Activated naive CD8-positive, alpha-beta T cell treated with anti-CD3 and anti-CD28 coated beads, Interleukin-2, amount 50 U/mL, for 24 hours (primary cell): ENCODE data around the gene BPI.
"Not testable (repeated sequence)": the region's sequence is repeated elsewhere in the genome, so short reads cannot be mapped to it uniquely, and the experiment has no call there.

Experiments
- ATAC-seq: fragments of 150-1000 bp; cut with Tn5 transposase; one replicate; pipeline ENCODE4 v1.10.0; 2021
- DNase-seq: peaks from one replicate; pipeline ENCODE4 v3.0.0; 2021
- H3K27ac Mint-ChIP-seq: one replicate; pipeline ENCODE4 v1.8.0; 2021; ENCODE audit warnings: mild to moderate bottlenecking, mixed read lengths
- H3K27me3 Mint-ChIP-seq: one replicate; pipeline ENCODE4 v1.8.0; 2021; ENCODE audit warnings: mixed read lengths
- H3K36me3 Mint-ChIP-seq: one replicate; pipeline ENCODE4 v1.8.0; 2021; ENCODE audit warnings: low read depth, mixed read lengths
- H3K4me1 Mint-ChIP-seq: one replicate; pipeline ENCODE4 v1.8.0; 2021; ENCODE audit warnings: mixed read lengths
- H3K4me3 Mint-ChIP-seq: one replicate; pipeline ENCODE4 v1.8.0; 2021; ENCODE audit warnings: mild to moderate bottlenecking, moderate library complexity, mixed read lengths
- H3K9me3 Mint-ChIP-seq: one replicate; pipeline ENCODE4 v1.8.0; 2021; ENCODE audit warnings: mixed read lengths

Gene BPI

DNA sequence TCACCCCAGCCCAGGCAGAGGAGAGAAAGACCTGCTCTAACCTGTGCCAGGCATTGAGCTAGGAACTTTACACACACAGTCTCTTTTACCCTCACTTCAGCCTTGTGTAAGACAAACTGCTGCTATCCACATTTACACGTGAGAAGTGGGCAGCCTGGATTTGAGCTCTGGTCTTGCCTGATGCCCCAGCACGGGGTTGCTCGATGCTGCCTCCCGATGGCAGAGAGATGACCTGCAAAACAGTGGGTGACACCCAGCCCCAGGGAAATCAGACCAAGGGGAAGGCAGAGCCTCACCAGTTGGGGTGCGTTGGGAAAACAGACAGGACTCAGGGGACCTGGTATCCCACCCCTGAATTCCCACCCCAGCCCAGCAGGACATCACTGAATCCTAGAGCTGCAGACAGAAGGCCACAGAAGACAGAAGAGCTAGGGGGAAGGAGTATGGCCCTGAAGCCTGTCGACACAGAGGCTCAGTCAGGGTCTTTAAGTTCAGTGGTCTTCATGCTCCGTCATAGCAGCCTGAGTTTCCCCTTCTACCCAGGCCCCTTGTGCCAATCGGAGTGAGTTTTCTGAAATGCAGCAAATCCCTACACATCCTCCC is 990 bp downstream of the BPI start:
- Mint-ChIP-seq H3K27ac (no peak overlapping the region), H3K27me3 (peaks cover 53% of the 10 kb centered on the region), H3K4me3 (no peak overlapping the region), H3K36me3 (no peaks in the 10 kb centered on the region), H3K9me3 (no peaks in the 10 kb centered on the region), H3K4me1 (peaks cover 11% of the 10 kb centered on the region)
- ATAC-seq, result no peak
- DNase-seq, result peak; percentile 45

DNA sequence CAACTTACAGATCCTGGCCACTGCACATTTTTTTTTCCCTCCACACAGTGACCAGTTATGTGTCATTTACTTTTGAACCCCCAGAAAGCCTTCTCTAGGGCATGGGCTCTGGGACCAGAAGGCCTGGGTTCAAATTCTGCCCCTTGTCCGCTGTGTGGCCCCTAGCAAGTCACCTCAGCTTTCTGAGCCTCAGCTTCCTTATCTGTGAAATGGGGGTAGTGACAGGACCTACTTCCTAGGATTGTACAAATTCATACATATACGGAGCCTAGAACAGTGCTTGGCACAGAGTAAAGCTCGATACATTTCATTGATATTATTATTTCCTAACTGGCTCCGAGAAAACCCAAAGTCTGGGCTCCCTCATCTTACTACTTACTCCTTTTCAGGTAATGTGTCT is 1.6 kb downstream of the BPI start:
- no peak overlapping the region for H3K27ac Mint-ChIP-seq
- ATAC-seq, result no peak
- DNase-seq, result no peak
- no peaks in the 10 kb centered on the region for H3K9me3 Mint-ChIP-seq
- peaks cover 55% of the 10 kb centered on the region for H3K27me3 Mint-ChIP-seq
- no peaks in the 10 kb centered on the region for H3K36me3 Mint-ChIP-seq
- no peak overlapping the region for H3K4me3 Mint-ChIP-seq
- peaks cover 11% of the 10 kb centered on the region for H3K4me1 Mint-ChIP-seq

DNA sequence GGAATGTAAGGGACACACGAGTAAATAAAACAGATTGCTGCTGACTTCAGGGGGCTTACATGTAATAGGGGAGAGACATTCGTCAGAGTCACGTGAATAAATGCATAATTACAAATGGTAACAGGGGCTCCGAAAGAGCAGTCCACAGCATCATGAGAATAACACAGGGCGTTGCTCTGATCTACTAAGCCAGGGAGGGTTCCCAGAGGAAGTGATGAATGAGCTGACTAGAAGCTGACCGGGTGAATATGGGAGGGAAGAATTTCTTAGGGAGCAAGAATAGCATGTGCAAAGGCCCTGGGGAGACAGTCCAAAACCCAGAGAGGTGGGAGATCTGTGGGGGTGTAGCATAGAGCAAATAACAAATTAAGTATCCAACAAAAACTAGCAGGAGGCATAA is 2.4 kb downstream of the BPI start:
- DNase-seq, result no peak
- no peaks in the 10 kb centered on the region for H3K36me3 Mint-ChIP-seq
- H3K27me3 Mint-ChIP-seq, result peaks cover 58% of the 10 kb centered on the region
- H3K4me1 Mint-ChIP-seq, result peaks cover 11% of the 10 kb centered on the region
- no peaks in the 10 kb centered on the region for H3K9me3 Mint-ChIP-seq
- no peak overlapping the region for H3K4me3 Mint-ChIP-seq
- ATAC-seq, result no peak
- H3K27ac Mint-ChIP-seq, result no peak overlapping the region

DNA sequence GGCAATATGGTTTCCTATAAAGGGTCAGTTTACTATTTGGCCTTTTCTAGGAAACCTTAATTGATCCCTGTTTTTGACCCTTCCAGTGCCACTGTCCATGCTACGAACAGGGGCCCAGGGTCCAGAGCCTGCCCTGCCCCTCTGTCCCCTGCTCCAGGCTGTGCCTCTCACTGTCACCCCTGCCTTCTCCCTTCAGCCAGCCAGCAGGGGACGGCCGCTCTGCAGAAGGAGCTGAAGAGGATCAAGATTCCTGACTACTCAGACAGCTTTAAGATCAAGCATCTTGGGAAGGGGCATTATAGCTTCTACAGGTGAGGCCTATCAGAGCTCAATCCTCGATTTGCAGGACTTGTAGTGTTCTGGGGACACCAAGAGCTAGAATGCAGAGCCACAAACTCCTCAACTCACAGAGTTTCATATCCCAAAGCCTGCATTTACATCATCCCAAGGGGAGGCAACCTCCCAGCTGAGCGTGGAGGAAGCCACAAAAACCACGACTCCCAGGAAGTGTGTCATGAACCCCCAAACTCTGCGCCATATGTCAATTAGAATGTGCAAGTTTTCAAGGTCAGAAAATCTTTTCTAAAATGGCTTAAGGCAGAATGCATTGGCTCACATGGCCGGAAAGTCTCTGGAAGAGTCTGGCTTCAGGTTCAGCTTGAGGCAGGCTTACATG is 3.6 kb downstream of the BPI start:
- DNase-seq, result no peak

DNA sequence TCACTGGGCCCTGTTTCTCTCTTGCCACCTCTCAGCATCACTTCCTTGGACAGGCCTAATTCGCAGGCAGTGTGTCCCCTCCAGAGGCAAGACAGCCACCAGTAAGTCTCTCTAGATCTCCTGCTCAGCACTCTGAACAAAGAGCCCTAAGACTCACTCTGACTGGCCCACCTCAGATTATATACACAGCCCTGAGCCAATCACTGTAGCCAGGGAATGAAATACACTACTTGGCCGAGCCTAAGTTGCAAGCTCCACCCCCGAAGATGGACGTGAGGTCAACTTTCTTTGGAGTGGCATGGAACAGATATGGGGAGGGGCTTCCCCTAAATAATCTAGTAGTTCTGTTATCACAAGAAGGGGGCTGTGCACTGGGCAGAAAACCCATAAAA is 4.1 kb downstream of the BPI start:
- Mint-ChIP-seq H3K27me3 (peaks cover 52% of the 10 kb centered on the region), H3K27ac (no peak overlapping the region)
- no peak for ATAC-seq

More for the DNA sequence above, 3.6 kb downstream of the BPI start:
- H3K4me1 Mint-ChIP-seq, result peaks cover 11% of the 10 kb centered on the region
- H3K36me3 Mint-ChIP-seq, result no peaks in the 10 kb centered on the region
- H3K4me3 Mint-ChIP-seq, result no peak overlapping the region
- no peak overlapping the region for H3K27ac Mint-ChIP-seq
- ATAC-seq, result no peak
- H3K27me3 Mint-ChIP-seq, result peaks cover 56% of the 10 kb centered on the region
- H3K9me3 Mint-ChIP-seq, result no peaks in the 10 kb centered on the region

DNA sequence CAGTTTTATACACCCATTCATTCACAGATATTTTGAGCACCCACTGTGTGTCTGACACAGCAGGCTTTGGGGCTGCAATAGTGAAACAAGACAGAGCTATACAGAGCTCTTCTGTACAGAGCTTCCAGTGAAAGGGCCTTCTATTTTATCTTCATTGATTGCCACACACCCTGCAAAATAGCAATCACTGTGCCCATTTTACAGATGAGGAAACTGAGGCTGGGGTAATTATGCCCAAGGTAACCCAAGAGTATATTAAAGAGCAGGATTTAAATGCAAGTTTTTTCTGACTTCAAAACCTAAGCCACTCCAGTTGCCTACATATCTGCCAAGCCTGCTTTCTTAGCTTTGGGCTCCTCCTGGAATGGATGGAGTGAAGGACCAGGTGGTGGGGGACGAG is 4.5 kb downstream of the BPI start:
- Mint-ChIP-seq H3K4me3 (no peak overlapping the region), H3K27me3 (peaks cover 48% of the 10 kb centered on the region), H3K9me3 (no peaks in the 10 kb centered on the region), H3K36me3 (no peaks in the 10 kb centered on the region), H3K4me1 (peaks cover 9% of the 10 kb centered on the region), H3K27ac (no peak overlapping the region)
- DNase-seq (no peak), ATAC-seq (no peak)

More for the DNA sequence above, 4.1 kb downstream of the BPI start:
- H3K4me3 Mint-ChIP-seq, result no peak overlapping the region
- no peaks in the 10 kb centered on the region for H3K9me3 Mint-ChIP-seq
- no peak for DNase-seq
- no peaks in the 10 kb centered on the region for H3K36me3 Mint-ChIP-seq
- peaks cover 11% of the 10 kb centered on the region for H3K4me1 Mint-ChIP-seq

DNA sequence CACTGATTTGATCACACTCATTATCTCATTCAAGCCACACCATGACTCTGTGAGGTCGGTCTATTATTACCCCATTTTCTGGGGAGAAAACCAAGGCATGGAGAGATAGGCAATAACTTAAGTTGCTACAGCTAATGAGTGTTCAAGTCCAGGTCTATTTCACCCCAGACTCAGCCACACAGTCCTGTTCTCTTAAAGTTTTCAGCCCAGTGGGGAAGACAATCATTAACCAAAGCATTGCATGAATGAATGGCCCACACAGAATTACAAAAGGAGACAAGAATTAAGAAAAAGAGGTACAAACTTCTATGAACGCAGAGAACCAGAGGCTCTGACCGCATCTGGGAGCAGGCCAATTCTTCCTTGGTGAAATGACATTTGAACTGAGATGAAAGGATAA is 7.1 kb downstream of the BPI start:
- Mint-ChIP-seq H3K4me3 (no peak overlapping the region), H3K4me1 (no peaks in the 10 kb centered on the region), H3K36me3 (no peaks in the 10 kb centered on the region), H3K27ac (no peak overlapping the region), H3K9me3 (no peaks in the 10 kb centered on the region), H3K27me3 (peaks cover 30% of the 10 kb centered on the region)
- no peak for ATAC-seq
- no peak for DNase-seq

DNA sequence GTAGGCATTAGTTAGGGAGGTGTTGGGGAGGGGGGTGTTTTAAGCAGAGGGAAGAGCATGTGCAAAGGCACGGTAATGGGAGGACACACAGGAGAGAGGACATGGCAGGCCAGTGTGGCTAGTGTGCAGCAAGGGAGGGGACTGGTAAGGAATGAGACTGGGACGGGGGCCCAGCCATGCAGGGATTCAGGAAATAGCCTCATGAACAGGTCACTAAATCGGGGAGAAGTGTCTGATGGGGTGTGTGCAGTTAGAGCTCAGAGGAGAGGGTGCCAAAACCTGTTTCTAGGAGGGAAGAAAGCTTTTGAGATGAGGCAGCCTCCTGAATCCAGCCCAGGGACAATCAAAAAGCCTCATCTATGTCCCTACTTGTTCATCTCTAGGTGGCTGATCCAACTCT is 7.5 kb downstream of the BPI start:
- no peak overlapping the region for H3K27ac Mint-ChIP-seq
- H3K4me3 Mint-ChIP-seq, result no peak overlapping the region
- H3K9me3 Mint-ChIP-seq, result no peaks in the 10 kb centered on the region

DNA sequence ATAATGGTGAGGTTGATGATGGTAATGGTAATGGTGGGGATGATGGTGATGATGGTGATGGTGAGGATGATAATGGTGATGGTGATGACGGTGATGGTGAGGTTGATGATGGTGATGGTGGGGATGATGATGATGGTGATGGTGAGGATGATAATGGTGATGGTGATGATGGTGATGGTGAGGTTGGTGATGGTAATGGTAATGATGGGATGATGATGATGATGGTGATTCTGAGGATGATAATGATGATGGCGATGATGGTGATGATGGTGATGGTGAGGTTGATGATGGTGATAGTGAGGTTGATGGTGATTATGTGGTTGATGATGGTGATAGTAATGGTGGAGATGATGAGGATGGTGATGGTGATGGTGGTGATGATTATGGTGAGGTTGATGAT is 9.7 kb downstream of the BPI start:
- Mint-ChIP-seq H3K4me3 (no peak overlapping the region), H3K27ac (no peak overlapping the region), H3K36me3 (no peaks in the 10 kb centered on the region), H3K9me3 (no peaks in the 10 kb centered on the region), H3K27me3 (peaks cover 23% of the 10 kb centered on the region), H3K4me1 (peaks cover 8% of the 10 kb centered on the region)
- no peak for DNase-seq
- ATAC-seq, result no peak

More for the DNA sequence above, 7.5 kb downstream of the BPI start:
- Mint-ChIP-seq H3K4me1 (no peaks in the 10 kb centered on the region), H3K36me3 (no peaks in the 10 kb centered on the region), H3K27me3 (peaks cover 26% of the 10 kb centered on the region)
- DNase-seq, result no peak
- ATAC-seq, result no peak

DNA sequence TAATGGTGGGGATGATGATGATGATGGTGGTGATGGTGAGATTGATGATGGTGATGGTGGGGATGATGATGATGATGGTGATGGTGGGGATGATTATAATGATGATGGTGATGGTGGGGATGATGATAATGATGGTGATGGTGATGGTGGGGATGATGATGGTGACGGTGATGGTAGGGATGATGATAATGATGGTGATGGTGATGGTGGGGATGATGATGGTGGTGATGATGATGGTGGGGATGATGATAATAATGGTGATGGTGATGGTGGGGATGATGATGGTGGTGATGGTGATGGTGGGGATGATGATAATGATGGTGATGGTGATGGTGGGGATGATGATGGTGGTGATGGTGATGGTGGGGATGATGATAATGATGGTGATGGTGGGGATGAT is 10.4 kb downstream of the BPI start:
- H3K36me3 Mint-ChIP-seq, H3K4me1 Mint-ChIP-seq: not testable (repeated sequence)

DNA sequence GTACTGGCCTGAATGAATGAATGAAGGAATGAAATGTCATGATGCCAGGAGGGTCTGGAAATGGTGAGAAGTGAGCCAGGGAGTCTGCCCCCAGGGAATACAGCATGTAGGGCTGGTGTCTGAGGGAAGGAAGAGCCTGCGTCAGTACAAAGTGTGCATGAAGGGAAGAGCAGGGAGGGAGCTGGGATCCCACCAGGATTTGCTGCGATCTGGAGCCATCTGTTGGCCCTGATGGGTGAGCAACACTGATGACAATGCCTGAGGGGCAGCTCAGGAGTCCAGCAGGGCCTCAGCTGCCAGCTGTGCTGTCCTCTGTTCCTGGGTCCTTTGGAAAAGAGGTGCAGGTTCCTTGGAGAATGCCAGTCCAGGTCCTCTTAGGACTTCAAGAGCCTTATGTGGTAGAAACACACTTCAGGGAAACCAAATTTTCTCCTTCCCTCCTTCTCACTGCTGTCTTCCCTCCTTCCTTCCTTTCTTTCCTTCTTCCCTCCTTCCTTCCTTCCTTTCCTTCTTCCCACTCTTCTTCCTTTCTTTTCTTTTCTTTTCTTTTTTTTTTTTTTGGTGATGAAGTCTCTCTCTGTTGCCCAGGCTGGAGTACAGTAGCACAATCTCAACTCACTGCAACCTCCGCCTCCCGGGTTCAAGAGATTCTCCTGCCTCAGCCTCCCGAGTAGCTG is 11.5 kb downstream of the BPI start:
- Mint-ChIP-seq H3K9me3 (no peaks in the 10 kb centered on the region), H3K27ac (peak overlapping the region; percentile 28), H3K36me3 (no peaks in the 10 kb centered on the region), H3K4me3 (no peak overlapping the region), H3K4me1 (peaks cover 8% of the 10 kb centered on the region), H3K27me3 (peaks cover 32% of the 10 kb centered on the region)
- ATAC-seq (no peak), DNase-seq (no peak)

More for the DNA sequence above, 10.4 kb downstream of the BPI start:
- DNase-seq, ATAC-seq, H3K9me3 Mint-ChIP-seq, H3K4me3 Mint-ChIP-seq, H3K27ac Mint-ChIP-seq: not testable (repeated sequence)
- H3K27me3 Mint-ChIP-seq, result peaks cover 24% of the 10 kb centered on the region

DNA sequence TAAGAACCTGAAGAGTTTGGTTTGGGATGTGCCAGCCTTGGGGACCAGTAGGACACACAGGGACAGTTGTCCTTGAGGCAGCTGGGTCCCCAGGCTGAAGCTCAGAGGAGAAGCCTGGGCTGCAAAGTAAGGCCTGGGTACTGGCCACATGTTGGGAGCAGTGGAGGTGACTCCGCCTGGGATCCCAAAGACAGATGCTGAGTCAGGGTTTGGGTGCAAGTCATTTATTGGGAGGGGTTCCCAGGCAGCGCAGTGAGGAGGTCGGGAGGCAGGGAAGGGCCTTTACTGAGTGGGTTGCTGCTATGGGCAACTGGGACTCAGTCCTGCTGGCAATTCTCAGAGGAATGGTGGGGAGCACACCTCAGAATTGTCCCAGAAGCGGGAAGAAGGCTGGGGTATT is 12.4 kb downstream of the BPI start:
- ATAC-seq, result no peak
- Mint-ChIP-seq H3K4me3 (no peak overlapping the region), H3K4me1 (peaks cover 8% of the 10 kb centered on the region), H3K27ac (no peak overlapping the region), H3K27me3 (peaks cover 27% of the 10 kb centered on the region), H3K36me3 (no peaks in the 10 kb centered on the region), H3K9me3 (no peaks in the 10 kb centered on the region)
- no peak for DNase-seq

DNA sequence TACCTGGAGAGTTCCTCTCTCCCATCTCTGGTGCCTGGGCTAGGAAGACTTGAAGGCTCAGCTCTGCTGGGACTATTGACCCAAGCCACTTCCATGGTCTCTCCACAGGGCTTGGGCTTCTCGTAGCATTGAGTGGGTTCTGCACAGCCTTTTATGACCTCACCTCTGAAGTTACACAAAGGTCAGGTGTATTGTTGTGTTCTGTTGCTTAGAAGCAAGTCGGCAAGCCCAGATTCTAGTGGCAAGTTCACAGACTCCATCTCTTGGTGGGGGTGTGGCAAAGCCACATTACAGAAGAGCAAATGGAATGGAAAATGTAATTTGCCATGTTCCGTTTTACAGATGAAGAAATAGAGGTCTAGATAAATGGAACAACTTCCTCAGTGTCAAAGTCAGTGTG is 13.5 kb downstream of the BPI start:
- H3K36me3 Mint-ChIP-seq, result no peaks in the 10 kb centered on the region
- peaks cover 28% of the 10 kb centered on the region for H3K27me3 Mint-ChIP-seq
- no peak overlapping the region for H3K27ac Mint-ChIP-seq
- H3K9me3 Mint-ChIP-seq, result no peaks in the 10 kb centered on the region
- DNase-seq (no peak), ATAC-seq (peak; percentile 74)
- H3K4me1 Mint-ChIP-seq, result peaks cover 8% of the 10 kb centered on the region
- H3K4me3 Mint-ChIP-seq, result no peak overlapping the region

DNA sequence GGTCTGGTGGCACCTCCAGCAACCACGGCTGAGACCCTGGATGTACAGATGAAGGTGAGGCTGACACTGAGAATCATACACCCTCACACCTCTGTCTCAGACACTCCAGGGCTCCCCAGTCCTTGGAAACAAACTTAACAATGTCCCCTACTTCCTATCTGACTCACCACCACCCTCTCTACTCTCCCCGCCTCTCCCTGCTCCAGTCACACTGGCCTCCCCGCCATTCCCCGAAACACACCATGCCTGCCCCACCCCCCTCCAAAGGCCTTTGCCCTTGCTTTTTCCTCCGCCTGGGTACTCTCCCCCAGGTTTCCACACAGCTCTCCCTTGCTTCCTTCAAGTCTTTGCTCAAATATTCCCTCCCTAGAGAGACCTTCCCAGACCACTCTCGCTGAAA is 16.3 kb downstream of the BPI start:
- Mint-ChIP-seq H3K27me3 (peaks cover 28% of the 10 kb centered on the region), H3K9me3 (no peaks in the 10 kb centered on the region), H3K27ac (no peak overlapping the region), H3K4me3 (no peak overlapping the region), H3K4me1 (peaks cover 8% of the 10 kb centered on the region), H3K36me3 (no peaks in the 10 kb centered on the region)
- no peak for DNase-seq
- no peak for ATAC-seq

DNA sequence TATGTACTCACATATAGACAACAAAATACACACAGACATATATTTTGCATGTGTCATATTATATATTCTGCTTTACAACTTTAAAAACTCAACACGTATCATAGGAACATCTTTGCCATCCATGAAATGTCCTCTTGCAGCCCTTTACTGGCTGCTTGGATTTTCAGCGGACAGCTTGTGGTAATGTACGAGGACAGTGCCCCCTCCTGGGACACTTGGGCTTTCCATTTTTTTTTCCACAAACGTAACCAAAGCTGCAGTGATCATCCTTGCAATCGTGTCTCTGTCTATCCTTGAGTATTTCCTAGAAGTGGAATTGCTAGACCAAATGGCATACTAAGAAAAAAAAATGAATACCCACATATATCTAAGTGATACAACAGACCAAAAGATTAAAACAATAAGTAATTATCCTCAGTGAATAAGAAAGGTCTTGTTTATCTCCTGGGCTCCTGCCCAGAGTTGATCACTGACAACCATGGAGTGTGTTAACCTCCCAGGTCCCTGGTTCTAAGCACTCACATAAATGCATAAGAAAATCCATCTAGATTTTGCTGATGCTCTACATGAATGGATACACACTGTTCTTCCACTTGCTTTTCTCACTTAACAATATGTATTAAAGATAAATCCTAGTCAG is 18.1 kb downstream of the BPI start:
- DNase-seq, result no peak
- no peak overlapping the region for H3K4me3 Mint-ChIP-seq
- H3K27ac Mint-ChIP-seq, result no peak overlapping the region
- H3K36me3 Mint-ChIP-seq, result no peaks in the 10 kb centered on the region
- H3K27me3 Mint-ChIP-seq, result peaks cover 26% of the 10 kb centered on the region
- H3K9me3 Mint-ChIP-seq, result no peaks in the 10 kb centered on the region
- no peak for ATAC-seq
- H3K4me1 Mint-ChIP-seq, result peaks cover 5% of the 10 kb centered on the region
